ENCODE measurements around the gene SRGN.
"Not testable (repeated sequence)": the region's sequence is repeated elsewhere in the genome, so short reads cannot be mapped to it uniquely, and the experiment has no call there.

SRGN gene

GRCh38 chr10:69087590-69088470 is at the start of gene SRGN:
SRGN (plus strand) TSS chr10:69088103; CDS start chr10:69088158, 55 bp downstream.
- DNase-seq, result peak; percentile 53

GRCh38 chr10:69040904-69041303 is 47.0 kb upstream of the SRGN start:
- DNase-seq, result not testable (repeated sequence)

- DNase-seq, result no peak
These were observed 45.5 kb upstream of the SRGN start for GRCh38 chr10:69042417-69042816.

GRCh38 chr10:69042838-69043237 is 45.1 kb upstream of the SRGN start:
- DNase-seq, result no peak

- no peak for DNase-seq
These were observed 43.9 kb upstream of the SRGN start for GRCh38 chr10:69043931-69044531.

GRCh38 chr10:69044546-69044945 is 43.4 kb upstream of the SRGN start:
- DNase-seq, result no peak

GRCh38 chr10:69045441-69046300 is 42.2 kb upstream of the SRGN start:
- DNase-seq, result no peak

- no peak for DNase-seq
These were observed 40.6 kb upstream of the SRGN start for GRCh38 chr10:69047111-69047832.

- no peak for DNase-seq
These were observed 39.8 kb upstream of the SRGN start for GRCh38 chr10:69048103-69048502.

- DNase-seq, result no peak
These were observed 38.3 kb upstream of the SRGN start for GRCh38 chr10:69049566-69049961.

- DNase-seq, result no peak
These were observed 36.6 kb upstream of the SRGN start for GRCh38 chr10:69051303-69051702.

- DNase-seq, result no peak
These were observed 36.0 kb upstream of the SRGN start for GRCh38 chr10:69051710-69052487.

- DNase-seq, result no peak
These were observed 35.2 kb upstream of the SRGN start for GRCh38 chr10:69052736-69053135.

GRCh38 chr10:69055241-69055640 is 32.7 kb upstream of the SRGN start:
- no peak for DNase-seq

GRCh38 chr10:69056129-69056528 is 31.8 kb upstream of the SRGN start:
- DNase-seq, result no peak

- no peak for DNase-seq
These were observed 31.2 kb upstream of the SRGN start for GRCh38 chr10:69056536-69057260.

GRCh38 chr10:69057261-69057950 is 30.5 kb upstream of the SRGN start:
- no peak for DNase-seq

GRCh38 chr10:69057951-69058297 is 30.0 kb upstream of the SRGN start:
- DNase-seq, result no peak

- DNase-seq, result no peak
These were observed 27.6 kb upstream of the SRGN start for GRCh38 chr10:69060127-69060798.
